ENCODE data around the gene NCBP2L.

The NCBP2L gene

DNA sequence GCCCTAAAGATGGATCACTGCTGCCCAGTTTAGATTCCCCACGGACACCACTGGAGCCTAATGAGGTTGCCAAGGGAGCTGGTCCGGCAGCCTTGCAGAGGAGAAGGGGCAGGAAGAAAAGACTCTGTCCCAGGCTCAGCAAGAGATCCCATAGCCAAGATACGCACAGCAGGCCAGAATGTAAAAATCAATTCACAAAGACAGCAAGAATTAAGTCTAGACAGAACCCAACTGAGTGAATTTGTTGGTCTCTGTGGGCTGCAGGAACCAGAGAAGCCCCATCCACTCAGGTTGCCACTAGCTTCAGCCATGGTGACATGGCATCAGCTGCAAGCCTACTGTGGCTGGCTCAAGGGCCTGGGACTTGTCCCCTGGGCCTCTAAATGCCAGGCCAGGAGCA lies 24.8 kb upstream of the NCBP2L start:
- DNase-seq (ENCODE audit: low spot score): no peak

DNA sequence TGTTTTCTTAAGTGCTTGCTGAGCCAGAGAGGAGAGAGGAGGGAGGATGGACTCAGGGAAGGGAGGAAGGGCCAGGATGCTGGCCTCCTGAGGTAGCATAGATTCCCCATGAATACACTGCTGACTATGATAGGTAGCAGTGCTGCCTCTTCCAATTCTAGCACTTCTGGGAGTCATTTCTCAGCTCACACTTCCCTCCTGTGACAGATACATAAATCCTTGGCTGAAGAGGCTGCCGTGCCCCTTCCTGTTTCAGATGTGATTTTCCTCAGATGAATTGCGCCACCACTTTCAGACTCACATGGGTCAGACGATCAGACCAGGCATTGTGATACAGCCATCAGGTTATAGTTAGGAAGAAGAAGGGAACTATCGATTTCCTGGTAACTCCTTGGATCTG lies 24.3 kb upstream of the NCBP2L start:
- no peak for DNase-seq (ENCODE audit: low spot score)

DNA sequence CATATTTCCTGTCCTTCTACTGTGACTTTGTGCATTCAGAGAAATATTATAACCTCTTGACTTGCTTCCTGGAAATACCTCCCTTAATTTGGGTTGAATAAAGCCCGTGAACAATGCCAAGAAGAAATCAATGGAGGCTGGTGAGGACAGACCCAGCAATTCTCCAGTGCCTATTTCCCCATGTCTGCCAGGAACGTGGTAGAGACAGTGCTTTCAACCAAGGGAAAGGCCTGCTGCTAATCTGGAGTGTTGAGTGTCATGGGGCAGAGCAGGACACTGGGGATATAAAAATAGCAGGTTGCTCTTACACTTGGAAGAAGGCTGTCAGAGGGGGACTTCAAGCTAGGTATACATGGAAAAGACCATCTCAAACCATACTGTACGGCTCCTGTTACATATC lies 21.8 kb upstream of the NCBP2L start:
- DNase-seq (ENCODE audit: low spot score): no peak

GRCh38 chrX:107758231-107758766 lies 19.2 kb upstream of the NCBP2L start:
- DNase-seq (ENCODE audit: low spot score): no peak

GRCh38 chrX:107760304-107761077 lies 17.0 kb upstream of the NCBP2L start:
- DNase-seq (ENCODE audit: low spot score): no peak

GRCh38 chrX:107763647-107764046 lies 13.9 kb upstream of the NCBP2L start:
- DNase-seq (ENCODE audit: low spot score): no peak

DNA sequence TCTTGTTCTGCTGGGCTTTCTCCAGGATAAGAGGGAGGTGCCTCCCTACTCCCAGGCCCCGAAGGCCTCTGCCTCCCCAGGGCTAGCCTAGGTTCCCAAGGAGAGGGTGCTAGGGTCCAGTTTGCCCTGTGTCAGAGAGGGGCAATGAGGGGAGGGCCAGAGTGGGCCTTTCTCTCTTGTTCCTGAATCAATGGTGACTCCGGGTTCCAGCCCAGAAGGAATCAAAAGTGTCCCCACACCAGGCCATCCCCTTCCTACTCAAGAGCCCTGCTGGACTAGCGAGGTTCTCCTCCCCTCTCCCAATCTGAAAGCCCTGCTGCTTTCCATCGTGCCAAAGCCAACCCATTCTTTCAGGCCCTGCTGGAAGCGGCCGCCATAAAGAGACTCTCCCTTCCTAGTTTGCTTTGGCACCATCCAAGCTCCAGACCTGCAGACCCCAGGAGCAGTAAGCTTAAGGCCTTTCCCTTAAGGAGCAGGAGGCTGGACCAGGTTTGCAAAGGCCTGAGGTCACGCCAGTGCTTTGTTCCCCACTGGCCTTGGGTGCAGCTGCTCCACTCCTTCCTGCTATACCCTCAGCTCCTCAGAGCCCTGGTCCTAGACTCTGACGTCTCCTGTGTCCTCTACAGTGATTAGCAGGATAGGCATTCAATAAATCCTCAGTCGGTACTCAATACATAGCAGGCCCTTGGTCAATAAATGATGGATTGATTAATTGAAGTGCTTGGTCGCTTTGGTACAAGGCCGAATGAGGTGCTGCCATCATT lies 12.5 kb upstream of the NCBP2L start:
- no peak for DNase-seq (ENCODE audit: low spot score)

- DNase-seq (ENCODE audit: low spot score): no peak
These were observed 10.9 kb upstream of the NCBP2L start for GRCh38 chrX:107766470-107767150.

DNA sequence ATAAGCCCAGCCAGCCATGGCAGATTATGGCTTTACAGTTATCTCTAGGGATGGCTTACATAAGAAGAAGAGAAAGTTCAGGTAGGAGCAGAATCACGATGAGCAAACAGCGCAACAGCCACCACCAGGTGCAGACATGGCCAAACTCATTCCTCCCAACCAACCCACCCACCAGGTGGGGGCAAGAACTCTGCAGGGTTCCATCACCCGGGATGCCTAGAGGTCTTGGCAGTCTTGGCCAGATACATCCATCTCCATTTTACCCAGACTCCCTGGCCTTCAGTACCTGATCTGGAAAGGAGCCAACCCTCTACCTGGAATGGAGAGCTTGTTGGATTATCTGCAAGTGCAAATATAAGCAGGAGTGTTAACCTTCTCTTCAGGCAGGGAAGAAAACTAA lies 9.5 kb upstream of the NCBP2L start:
- DNase-seq (ENCODE audit: low spot score): no peak

DNA sequence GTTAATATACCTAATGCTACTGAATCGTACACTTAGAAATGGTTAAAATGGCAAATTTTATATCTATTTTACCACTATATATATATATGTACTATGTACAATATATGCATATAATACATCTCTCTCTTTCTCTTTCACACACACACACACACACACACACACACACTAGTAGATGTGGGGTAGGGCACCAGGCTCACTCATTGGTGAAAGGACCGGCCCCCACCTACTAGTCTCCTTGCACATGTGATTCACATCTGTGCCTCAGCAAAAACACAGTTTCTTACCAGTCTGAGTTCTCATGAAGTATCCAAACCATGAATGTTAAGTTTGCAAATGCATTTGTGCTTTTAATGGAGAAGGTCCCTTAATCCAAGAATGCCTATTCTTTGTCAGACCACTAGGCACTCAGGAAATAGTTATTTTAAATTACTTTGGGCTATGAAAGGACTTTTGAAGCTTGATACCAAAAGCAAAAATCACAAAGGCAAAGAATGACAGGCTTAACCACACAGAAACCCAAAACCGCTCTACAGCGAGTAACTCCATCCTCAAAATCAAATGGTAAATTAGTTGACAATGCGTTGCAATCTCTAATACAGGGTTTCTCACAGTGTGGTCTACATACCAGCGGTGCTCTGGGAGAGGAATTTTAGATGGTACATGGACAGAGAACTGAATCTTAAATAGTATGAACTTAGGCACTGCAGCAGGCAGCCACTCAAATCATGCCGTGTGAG lies 7.8 kb upstream of the NCBP2L start:
- DNase-seq (ENCODE audit: low spot score): no peak

GRCh38 chrX:107773206-107773605 lies 4.3 kb upstream of the NCBP2L start:
- DNase-seq (ENCODE audit: low spot score): no peak

GRCh38 chrX:107773906-107774435 lies 3.6 kb upstream of the NCBP2L start:
- no peak for DNase-seq (ENCODE audit: low spot score)

- DNase-seq (ENCODE audit: low spot score): no peak
These were observed 2.4 kb upstream of the NCBP2L start for GRCh38 chrX:107775000-107775733.

- peak; percentile 66 for DNase-seq (ENCODE audit: low spot score)
These were observed 1.6 kb upstream of the NCBP2L start, which contains the start of gene TSC22D3 for GRCh38 chrX:107775734-107776511. Gene TSC22D3, minus strand, starts transcription at chrX:107775787. Its CDS starts 368 bp downstream, at chrX:107775419.

- peak; percentile 79 for DNase-seq (ENCODE audit: low spot score)
These were observed 641 bp upstream of the NCBP2L start for GRCh38 chrX:107776649-107777535.

DNA sequence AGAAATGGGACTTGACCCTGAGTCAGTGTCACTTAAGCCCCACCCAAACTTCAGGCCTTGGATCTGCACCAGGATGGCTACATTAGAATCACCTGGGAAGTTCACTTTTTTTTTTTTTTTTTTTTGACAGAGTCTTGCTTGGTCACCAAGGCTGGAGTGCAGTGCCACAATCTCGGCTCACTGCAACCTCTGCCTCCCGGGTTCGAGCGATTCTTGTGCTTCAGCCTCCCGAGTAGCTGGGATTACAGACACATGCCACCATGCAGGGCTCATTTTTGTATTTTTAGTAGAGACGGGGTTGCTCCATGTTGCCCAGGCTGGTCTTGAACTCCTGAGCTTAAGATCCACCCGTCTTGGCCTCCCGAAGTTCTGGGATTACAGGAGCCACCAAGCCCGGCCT lies 3.0 kb downstream of the NCBP2L start:
- DNase-seq (ENCODE audit: low spot score): no peak

- DNase-seq (ENCODE audit: low spot score): no peak
These were observed 10.3 kb downstream of the NCBP2L start for GRCh38 chrX:107787827-107788226.

DNA sequence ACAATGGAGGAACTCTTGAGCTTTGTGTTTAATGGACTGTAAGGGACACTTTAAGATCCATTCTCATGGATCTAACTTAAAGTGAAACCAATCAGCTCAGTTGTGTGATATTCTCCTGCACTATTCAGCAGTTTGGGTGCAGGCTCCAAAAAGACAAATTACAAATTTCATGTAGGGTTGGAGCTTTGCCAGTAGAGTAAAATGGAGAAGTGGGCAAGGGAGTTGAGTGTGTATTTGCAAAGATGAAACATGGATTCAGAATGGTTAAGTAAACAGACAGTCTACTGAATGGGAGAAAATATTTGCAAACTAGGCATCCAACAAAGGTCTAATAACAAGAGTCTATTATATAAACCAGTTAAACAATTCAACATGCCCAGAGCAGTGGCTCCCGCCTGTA lies 26.9 kb downstream of the NCBP2L start:
- DNase-seq (ENCODE audit: low spot score): no peak

- no peak for DNase-seq (ENCODE audit: low spot score)
These were observed 27.6 kb downstream of the NCBP2L start for GRCh38 chrX:107805179-107805578.
